HCT116 (cell line): ENCODE data around the gene PRM1. TPM values are rescaled to one million over a fixed set of nuclear protein-coding genes. Genes with fewer than 3 reads are reported as not detected.

Source experiments
- ATAC-seq: fragments of 200-7000 bp; cut with Tn5 transposase; 2 replicates; pipeline ENCODE4 v1.9.1; 2020; ENCODE audit warnings: mild to moderate bottlenecking, moderate library complexity
- BruUV-seq: library from RNA; stranded (reverse); fragments of 400-500 nt; replicated peaks from 2 replicates; lab custom pipeline; 2021; lab: Mats Ljungman, UMichigan
- CTCF ChIA-PET: fragments of 300-600 bp; sonication (Branson Sonifier 250); formaldehyde crosslinking; loops from one replicate; lab custom pipeline; 2021; ENCODE audit warnings: antibody characterized with exemption; lab: Charles Lee
- POLR2A ChIA-PET: fragments of 300-600, 350-600 bp; sonication (Branson Sonifier 250); formaldehyde crosslinking; loops from one replicate; lab custom pipeline; 2021; ENCODE audit warnings: antibody characterized with exemption; lab: Charles Lee
- RAD21 ChIA-PET, 2 experiments: fragments of 300-600 bp; sonication (Branson Sonifier 250); formaldehyde crosslinking; loops; one replicate each; lab custom pipeline; 2023; ENCODE audit warnings: low total read pairs in 2 of 2; ENCODE audit not compliant: uncharacterized antibody in 2 of 2, unreplicated experiment in 2 of 2, low non-redundant PET in 1 of 2; lab: Charles Lee
- DNase-seq: peaks from one replicate; pipeline ENCODE4 v3.0.0-alpha.2; 2010; ENCODE audit warnings: low read depth, low spot score
- H2AFZ ChIP-seq: fragments of 200-600 bp; shearing (Covaris generic), sonication (generic); 2 replicates; pipeline ENCODE4 v1.6.1; 2017; ENCODE audit warnings: low read depth, mixed run types, mixed read lengths, antibody characterized with exemption, low read length; ENCODE audit not compliant: poor library complexity, severe bottlenecking
- H3K27ac ChIP-seq: 2 replicates; pipeline ENCODE4 v1.5.1; 2012; ENCODE audit warnings: low read depth, low read length
- H3K27me3 ChIP-seq: fragments of 200-600 bp; sonication (generic); 2 replicates; pipeline ENCODE4 v1.6.1; 2016; ENCODE audit warnings: mixed run types, low read length, mixed read lengths; ENCODE audit not compliant: insufficient read depth
- H3K36me3 ChIP-seq, 2 experiments: fragments of 200-500 bp in 1 of 2; fragments of 200-600 bp in 1 of 2; sonication (Bioruptor generic) in 1 of 2; sonication (generic) in 1 of 2; 2 replicates each; pipeline versions ENCODE4 v1.5.1 to v1.6.1; 2014 to 2016; ENCODE audit warnings: low read length in 2 of 2, inconsistent platforms in 1 of 2, mixed read lengths in 1 of 2, mixed run types in 1 of 2; ENCODE audit not compliant: insufficient read depth in 2 of 2, control insufficient read depth in 1 of 2
- H3K4me1 ChIP-seq, 2 experiments: fragments of 200-600 bp in 1 of 2; sonication (generic) in 1 of 2; 2 replicates each; pipeline versions ENCODE4 v1.5.1 to v1.6.1; 2012 to 2017; ENCODE audit warnings: low read length in 2 of 2, inconsistent platforms in 1 of 2, mild to moderate bottlenecking in 1 of 2, mixed read lengths in 1 of 2, mixed run types in 1 of 2, moderate library complexity in 1 of 2; ENCODE audit not compliant: insufficient read depth in 2 of 2, control insufficient read depth in 1 of 2
- H3K4me2 ChIP-seq: fragments of 200-600 bp; sonication (generic); 2 replicates; pipeline ENCODE4 v1.6.1; 2017; ENCODE audit warnings: mixed run types, low read length, mixed read lengths
- H3K4me3 ChIP-seq, 2 experiments: fragments of 200-600 bp in 1 of 2; sonication (generic) in 1 of 2; replicated peaks in 1 of 2; 2 replicates each; pipeline ENCODE4 v1.5.1; 2011 to 2016; ENCODE audit warnings: low read length in 2 of 2, control low read depth in 1 of 2, low read depth in 1 of 2, mild to moderate bottlenecking in 1 of 2, mixed read lengths in 1 of 2, mixed run types in 1 of 2
- H3K79me2 ChIP-seq: fragments of 200-600 bp; sonication (generic); 2 replicates; pipeline ENCODE4 v1.6.1; 2017; ENCODE audit warnings: mild to moderate bottlenecking, mixed run types, low read length, moderate library complexity, mixed read lengths; ENCODE audit not compliant: insufficient read depth
- H3K9ac ChIP-seq: fragments of 200-600 bp; sonication (generic); 2 replicates; pipeline ENCODE4 v1.6.1; 2016; ENCODE audit warnings: low read length, mixed read lengths
- H3K9me2 ChIP-seq: fragments of 200-600 bp; sonication (generic), shearing (Covaris generic); 2 replicates; pipeline ENCODE4 v1.6.1; 2017; ENCODE audit warnings: mixed run types, mild to moderate bottlenecking, moderate library complexity; ENCODE audit not compliant: insufficient read depth
- H3K9me3 ChIP-seq, 2 experiments: fragments of 200-500 bp in 1 of 2; fragments of 200-600 bp in 1 of 2; sonication (Bioruptor generic) in 1 of 2; sonication (generic) in 1 of 2; 2 replicates each; pipeline ENCODE4 v1.6.1; 2014 to 2017; ENCODE audit warnings: low read length in 2 of 2, mixed read lengths in 2 of 2, inconsistent platforms in 1 of 2, low read depth in 1 of 2, mild to moderate bottlenecking in 1 of 2, mixed run types in 1 of 2, moderate library complexity in 1 of 2; ENCODE audit not compliant: control insufficient read depth in 1 of 2, insufficient read depth in 1 of 2
- H4K20me1 ChIP-seq: fragments of 200-600 bp; sonication (generic), shearing (Covaris generic); 2 replicates; pipeline ENCODE4 v1.6.1; 2017; ENCODE audit warnings: mixed run types, mild to moderate bottlenecking, moderate library complexity; ENCODE audit not compliant: insufficient read depth
- EGR1 ChIP-seq: IDR thresholded peaks from 2 replicates; pipeline ENCODE4 v1.6.1; 2012; ENCODE audit warnings: low read depth
- ELF1 ChIP-seq: IDR thresholded peaks from 2 replicates; pipeline ENCODE4 v1.6.1; 2012; ENCODE audit warnings: low read depth, borderline replicate concordance
- POLR2AphosphoS5 ChIP-seq: IDR thresholded peaks from 2 replicates; pipeline ENCODE4 v1.6.1; 2011; ENCODE audit warnings: mild to moderate bottlenecking, low read depth, low read length, moderate library complexity
- SP1 ChIP-seq: IDR thresholded peaks from 2 replicates; pipeline ENCODE4 v1.6.1; 2012; ENCODE audit warnings: low read depth
- ZFX ChIP-seq: fragments of 450-650 bp; IDR thresholded peaks from 2 replicates; pipeline ENCODE4 v1.6.1; 2017
- ZNF274 ChIP-seq: fragments of 200-500 bp; sonication (Bioruptor generic); IDR thresholded peaks from 2 replicates; pipeline ENCODE4 v1.6.1; 2014; ENCODE audit warnings: mild to moderate bottlenecking, low read depth, low read length, inconsistent platforms
- intact Hi-C: fragments of 100-400 bp; cut with micrococcal nuclease; formaldehyde crosslinking; loops from 2 replicates; pipeline ENCODE4 v1.10.0; 2022
- total RNA-seq: library from RNA; stranded (reverse); gene quantifications from one replicate; pipeline ENCODE4 v1.2.1, GENCODE V29; 2021; ENCODE audit not compliant: unreplicated experiment
- TF ChIP-seq, protein P1 (sequence below): IDR thresholded peaks from 2 replicates; pipeline ENCODE4 v1.6.1; 2012; ENCODE audit warnings: low read depth
- TF ChIP-seq, protein P2 (sequence below): IDR thresholded peaks from 2 replicates; pipeline ENCODE4 v1.6.1; 2012

PRM1 gene
- total RNA-seq, 1 experiment from 2014 or later, result not detected

- TF ChIP-seq, protein P1, sequence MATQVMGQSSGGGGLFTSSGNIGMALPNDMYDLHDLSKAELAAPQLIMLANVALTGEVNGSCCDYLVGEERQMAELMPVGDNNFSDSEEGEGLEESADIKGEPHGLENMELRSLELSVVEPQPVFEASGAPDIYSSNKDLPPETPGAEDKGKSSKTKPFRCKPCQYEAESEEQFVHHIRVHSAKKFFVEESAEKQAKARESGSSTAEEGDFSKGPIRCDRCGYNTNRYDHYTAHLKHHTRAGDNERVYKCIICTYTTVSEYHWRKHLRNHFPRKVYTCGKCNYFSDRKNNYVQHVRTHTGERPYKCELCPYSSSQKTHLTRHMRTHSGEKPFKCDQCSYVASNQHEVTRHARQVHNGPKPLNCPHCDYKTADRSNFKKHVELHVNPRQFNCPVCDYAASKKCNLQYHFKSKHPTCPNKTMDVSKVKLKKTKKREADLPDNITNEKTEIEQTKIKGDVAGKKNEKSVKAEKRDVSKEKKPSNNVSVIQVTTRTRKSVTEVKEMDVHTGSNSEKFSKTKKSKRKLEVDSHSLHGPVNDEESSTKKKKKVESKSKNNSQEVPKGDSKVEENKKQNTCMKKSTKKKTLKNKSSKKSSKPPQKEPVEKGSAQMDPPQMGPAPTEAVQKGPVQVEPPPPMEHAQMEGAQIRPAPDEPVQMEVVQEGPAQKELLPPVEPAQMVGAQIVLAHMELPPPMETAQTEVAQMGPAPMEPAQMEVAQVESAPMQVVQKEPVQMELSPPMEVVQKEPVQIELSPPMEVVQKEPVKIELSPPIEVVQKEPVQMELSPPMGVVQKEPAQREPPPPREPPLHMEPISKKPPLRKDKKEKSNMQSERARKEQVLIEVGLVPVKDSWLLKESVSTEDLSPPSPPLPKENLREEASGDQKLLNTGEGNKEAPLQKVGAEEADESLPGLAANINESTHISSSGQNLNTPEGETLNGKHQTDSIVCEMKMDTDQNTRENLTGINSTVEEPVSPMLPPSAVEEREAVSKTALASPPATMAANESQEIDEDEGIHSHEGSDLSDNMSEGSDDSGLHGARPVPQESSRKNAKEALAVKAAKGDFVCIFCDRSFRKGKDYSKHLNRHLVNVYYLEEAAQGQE, result no peak
- no peak for TF ChIP-seq ELF1
- TF ChIP-seq SP1, result no peak
- TF ChIP-seq POLR2AphosphoS5, result no peak
- no peak for TF ChIP-seq ZNF274
- TF ChIP-seq ZFX, result no peak
Measured at GRCh38 chr16:11250786-11251524, 30.2 kb downstream of the PRM1 start (continued).

DNA sequence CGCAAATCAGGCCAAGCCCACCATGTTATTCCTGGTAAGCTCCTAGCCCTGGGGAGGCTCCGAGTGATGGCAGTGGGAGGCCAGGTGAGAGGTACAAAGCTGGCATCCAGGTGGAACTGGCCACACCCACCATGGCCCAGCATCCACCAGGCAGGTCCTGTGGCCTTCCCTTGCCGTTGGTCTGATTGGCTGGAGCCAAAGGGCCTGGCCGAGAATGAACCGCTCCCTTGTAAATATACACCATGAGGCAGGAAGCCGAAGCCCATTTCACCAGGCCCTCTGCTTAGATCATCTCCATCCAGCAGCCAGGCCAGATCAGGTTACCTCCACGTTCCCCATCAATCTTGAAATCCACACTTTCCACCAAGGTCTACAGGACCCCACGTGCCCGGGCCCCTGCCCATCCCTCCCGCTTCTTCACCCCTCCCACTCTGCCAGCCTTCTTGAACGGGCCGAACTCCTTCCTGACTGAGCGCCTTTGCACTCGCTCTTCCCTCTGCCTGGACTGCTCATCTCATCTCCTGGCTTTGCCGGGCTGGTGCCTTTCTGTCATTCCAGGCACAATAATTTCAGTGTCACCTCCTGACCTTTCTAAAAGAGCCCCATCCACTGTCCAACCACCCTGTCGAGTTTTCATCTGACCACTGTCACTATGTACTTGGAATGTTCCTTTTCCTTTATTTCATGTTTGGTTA lies 30.9 kb downstream of the PRM1 start:
- no peak overlapping the region for H3K4me2 ChIP-seq
- no peaks in the 10 kb centered on the region for H3K36me3 ChIP-seq
- no peaks in the 10 kb centered on the region for H3K9me3 ChIP-seq
- RAD21 ChIA-PET, result no interaction called here
- CTCF ChIA-PET, result no interaction called here
- no peak overlapping the region for H3K4me3 ChIP-seq
- intact Hi-C loops, result no loop called here
- no peak for DNase-seq
- H3K27ac ChIP-seq, result no peak overlapping the region
- BruUV-seq, result no TSS peak
- POLR2A ChIA-PET, result no interaction called here
- H3K9ac ChIP-seq, result no peak overlapping the region
- no peak overlapping the region for H2AFZ ChIP-seq
- H3K79me2 ChIP-seq, result no peaks in the 10 kb centered on the region
- no peak for TF ChIP-seq EGR1
- TF ChIP-seq, protein P2, sequence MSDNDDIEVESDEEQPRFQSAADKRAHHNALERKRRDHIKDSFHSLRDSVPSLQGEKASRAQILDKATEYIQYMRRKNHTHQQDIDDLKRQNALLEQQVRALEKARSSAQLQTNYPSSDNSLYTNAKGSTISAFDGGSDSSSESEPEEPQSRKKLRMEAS, result no peak
- H3K9me2 ChIP-seq, result no peaks in the 10 kb centered on the region
- peak; percentile 56 for ATAC-seq
- H4K20me1 ChIP-seq, result no peaks in the 10 kb centered on the region
- no peaks in the 10 kb centered on the region for H3K27me3 ChIP-seq
- peaks cover 2 to 17% of the 10 kb centered on the region in 2 experiments; a peak in 3 of 4 replicates for H3K4me1 ChIP-seq
